Left colon (tissue), 2 donors: ENCODE data around the gene SCPEP1. TPM values are rescaled to one million over a fixed set of nuclear protein-coding genes. Genes with fewer than 3 reads are reported as not detected.
"Not testable (repeated sequence)": the region's sequence is repeated elsewhere in the genome, so short reads cannot be mapped to it uniquely, and the experiment has no call there.

Experiments
- ATAC-seq: fragments of 200-7000 bp; cut with Tn5 transposase; one replicate; pipeline ENCODE4 v1.9.1; 2020; ENCODE audit warnings: mild to moderate bottlenecking, moderate library complexity
- DNase-seq, 2 donors: peaks; one replicate each; pipeline ENCODE4 v3.0.0-alpha.2; 2020
- intact Hi-C, 2 donors: fragments of 100-400 bp; cut with DNase I in 1 of 2; cut with micrococcal nuclease in 1 of 2; formaldehyde crosslinking; loops; one replicate each; pipeline versions ENCODE4 v1.11.2 to v1.14.0; 2022; cut with DNase I, micrococcal nuclease
- long read RNA-seq: library from polyadenylated mRNA; unstranded; transcript quantifications from one replicate; pipeline ENCODE4 v2.0.0, GENCODE V29; 2021
- total RNA-seq, 2 donors: library from RNA; stranded (reverse); fragmentation: NEBNext Ultra II Directional; extraction: Animal tissue kit (Norgen Biotek cat#: 25700); gene quantifications; one replicate each; pipeline ENCODE4 v1.2.1, GENCODE V29; 2021
- donor health status: DM: no; HTN: no; CAD: no.
- donor health status: DM: yes; HTN: yes; CAD: no.

The SCPEP1 gene, protein sequence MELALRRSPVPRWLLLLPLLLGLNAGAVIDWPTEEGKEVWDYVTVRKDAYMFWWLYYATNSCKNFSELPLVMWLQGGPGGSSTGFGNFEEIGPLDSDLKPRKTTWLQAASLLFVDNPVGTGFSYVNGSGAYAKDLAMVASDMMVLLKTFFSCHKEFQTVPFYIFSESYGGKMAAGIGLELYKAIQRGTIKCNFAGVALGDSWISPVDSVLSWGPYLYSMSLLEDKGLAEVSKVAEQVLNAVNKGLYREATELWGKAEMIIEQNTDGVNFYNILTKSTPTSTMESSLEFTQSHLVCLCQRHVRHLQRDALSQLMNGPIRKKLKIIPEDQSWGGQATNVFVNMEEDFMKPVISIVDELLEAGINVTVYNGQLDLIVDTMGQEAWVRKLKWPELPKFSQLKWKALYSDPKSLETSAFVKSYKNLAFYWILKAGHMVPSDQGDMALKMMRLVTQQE
- total RNA-seq = 10 to 100 TPM; 15.3 to 30.9 TPM
- long read RNA-seq, transcript SCPEP1-201 (13 exons, 1,942 nt) = major isoform, 33 of 35 reads
- long read RNA-seq, partial matches to known transcripts = 0 of 35 reads
- long read RNA-seq, other reads (novel, unspliced or antisense) = 2 of 35 reads

DNA sequence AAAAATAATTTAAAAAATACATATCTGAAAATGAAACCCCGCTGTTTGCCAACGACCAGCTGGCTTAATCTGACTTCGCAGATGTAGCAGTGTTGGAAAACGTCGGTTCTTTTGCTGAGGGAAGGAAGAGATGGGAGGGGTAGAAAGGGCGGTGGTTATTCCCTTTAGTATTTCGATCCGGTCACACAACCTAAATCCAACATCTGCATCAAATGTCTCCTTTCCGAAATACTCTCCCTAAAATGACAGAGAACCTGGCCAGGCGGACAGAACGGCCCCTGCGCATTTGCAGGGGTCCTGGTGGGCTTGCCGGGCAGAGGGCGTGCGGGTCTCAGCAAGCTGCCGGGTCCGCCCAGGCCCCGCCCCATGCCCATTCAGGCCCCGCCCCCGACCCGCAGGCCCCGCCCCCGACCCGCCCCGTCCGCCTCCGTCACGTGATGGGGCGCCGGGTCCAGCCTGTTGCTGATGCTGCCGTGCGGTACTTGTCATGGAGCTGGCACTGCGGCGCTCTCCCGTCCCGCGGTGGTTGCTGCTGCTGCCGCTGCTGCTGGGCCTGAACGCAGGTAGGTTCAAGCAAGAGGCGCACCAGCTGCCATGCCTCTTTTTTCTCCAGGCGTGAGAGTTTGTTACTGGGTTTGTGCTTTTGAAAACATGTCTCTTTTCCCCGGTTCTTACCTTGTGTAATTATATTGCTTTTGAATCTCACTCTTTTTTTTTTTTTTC, at the start of gene SCPEP1:
TSS of gene SCPEP1 (plus strand) at position 459 of the 723 bp plus-strand sequence. CDS start at position 488, 29 bp downstream.
- DNase-seq (peak; percentile 86 to 88), ATAC-seq (peak; percentile 97)
- intact Hi-C loops = no loop called here

DNA sequence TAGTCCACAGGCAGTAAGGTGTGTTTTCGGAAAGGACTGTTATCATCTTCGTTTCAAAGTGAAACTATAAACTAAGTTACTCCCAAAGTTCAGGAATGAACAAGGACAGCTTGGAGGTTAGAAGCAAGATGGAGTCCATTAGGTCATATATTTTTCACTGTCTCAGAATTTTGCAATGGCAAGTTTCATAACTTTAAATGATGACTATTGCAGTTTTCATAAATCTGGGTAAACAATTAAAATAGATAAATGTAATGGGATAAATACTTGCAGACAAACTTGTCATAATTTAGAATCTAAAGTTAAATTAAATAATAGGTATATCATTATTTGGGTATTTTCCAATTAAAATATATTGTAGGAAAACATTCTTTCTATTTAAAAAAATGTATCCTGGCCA, 49.3 kb upstream of the SCPEP1 start:
- DNase-seq = no peak
- ATAC-seq = no peak
- intact Hi-C loops = no loop called here

DNA sequence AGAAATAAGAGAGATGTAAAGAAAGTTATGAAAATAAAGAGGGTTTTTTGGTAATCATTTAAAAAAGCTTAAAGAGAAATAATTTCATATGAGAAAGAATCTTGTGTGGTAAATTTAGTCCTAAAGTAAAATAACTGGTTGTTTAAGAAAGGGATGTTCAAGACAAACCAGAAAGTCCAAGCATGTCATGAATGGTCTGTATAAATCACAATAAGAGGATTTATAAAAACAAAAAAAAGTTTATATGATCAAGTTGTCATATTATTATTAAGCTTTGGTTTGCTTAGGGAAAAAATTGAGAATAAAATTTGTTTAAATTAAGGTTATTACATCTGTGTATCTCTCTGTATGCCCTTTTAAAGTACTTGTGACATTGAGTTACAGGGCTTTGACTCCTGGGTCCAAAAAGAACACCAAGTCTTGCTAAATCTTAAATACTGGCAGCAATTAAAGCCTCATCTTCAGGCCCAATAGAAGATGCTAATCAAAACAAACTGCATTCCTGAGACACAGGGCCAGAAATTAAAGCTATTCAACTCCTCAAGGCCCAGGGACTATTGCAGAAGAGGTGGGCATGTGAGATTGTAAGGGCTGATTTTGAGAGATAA, 48.5 kb upstream of the SCPEP1 start:
- ATAC-seq (no peak), DNase-seq (no peak)
- intact Hi-C loops = no loop called here

DNA sequence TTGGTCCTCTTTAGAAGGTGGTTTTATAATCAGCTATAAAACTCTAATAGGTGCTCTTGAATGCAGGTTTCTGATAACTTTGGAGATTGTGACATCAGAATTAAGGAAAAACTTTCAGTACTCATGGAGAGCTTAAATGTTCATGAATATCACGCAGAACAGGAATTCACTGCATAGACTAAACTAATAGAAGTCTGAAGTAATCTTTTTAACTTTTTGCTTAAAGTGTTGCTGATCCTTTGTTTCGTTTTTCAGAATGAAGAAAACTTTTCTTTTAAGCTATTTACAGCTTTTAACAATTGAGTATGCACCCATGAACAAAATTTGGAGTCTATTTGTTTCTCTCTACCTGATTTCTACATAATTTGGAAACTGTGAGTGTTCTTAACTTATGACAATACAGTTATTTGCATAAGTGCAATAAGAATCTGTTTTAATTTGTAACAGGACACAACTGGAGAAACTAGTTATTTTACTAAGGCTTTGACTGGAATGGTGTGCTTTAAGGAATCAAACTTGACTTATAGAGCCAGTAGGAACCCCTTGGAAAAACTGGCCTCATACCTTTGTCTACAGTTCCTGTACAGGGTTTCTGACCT, 47.1 kb upstream of the SCPEP1 start:
- ATAC-seq = no peak
- intact Hi-C loops = no loop called here
- no peak for DNase-seq

DNA sequence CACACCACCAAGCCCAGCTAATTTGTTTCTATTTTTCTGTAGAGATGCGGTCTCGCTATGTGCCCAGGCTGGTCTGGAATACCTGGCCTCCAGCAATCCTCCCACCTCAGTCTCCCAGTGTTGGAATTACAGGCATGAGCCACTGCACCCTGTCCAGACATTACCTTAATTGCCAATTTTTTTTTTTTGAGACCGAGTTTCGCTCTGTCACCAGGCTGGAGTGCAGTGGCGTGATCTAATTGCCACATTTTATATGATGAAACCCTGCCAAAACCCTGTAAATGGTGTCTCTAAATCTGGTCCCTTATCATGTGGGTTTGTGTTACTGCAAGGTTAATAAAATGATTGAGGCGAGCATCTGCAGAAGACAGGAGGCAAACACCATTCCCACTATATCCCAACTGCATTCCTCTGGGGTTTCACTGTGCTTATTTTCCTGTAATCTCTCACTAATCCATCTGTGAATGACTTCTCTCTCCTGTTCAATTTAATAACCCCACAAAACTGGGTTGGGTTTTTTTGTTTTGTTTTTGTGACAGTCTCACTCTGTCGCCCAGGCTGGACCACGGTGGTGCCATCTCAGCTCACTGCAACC, 44.7 kb upstream of the SCPEP1 start:
- no peak for DNase-seq
- intact Hi-C loops = no loop called here
- no peak for ATAC-seq

GRCh38 chr17:56933868-56934267, 44.1 kb upstream of the SCPEP1 start:
- intact Hi-C loops = no loop called here
- ATAC-seq (no peak), DNase-seq (no peak)

DNA sequence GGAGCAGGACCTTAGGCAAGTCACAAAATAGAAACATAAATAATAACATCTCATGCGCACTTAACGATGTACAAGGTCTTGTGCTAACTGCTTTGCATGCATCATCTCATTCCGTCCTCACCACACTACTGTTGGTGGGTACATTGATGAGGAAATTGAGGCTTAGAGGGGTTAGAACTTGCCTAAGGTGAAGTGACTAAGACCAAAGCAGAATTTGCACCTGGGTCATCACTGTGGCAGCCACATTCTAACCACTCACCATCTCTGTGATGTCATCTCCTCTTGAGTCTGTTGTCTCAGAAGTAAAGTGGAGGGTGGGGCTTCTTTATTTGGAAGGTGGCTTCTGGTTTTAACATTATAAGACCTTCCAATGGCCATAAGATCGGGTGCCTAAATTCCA, 43.7 kb upstream of the SCPEP1 start:
- intact Hi-C loops = no loop called here
- ATAC-seq (no peak), DNase-seq (no peak)

DNA sequence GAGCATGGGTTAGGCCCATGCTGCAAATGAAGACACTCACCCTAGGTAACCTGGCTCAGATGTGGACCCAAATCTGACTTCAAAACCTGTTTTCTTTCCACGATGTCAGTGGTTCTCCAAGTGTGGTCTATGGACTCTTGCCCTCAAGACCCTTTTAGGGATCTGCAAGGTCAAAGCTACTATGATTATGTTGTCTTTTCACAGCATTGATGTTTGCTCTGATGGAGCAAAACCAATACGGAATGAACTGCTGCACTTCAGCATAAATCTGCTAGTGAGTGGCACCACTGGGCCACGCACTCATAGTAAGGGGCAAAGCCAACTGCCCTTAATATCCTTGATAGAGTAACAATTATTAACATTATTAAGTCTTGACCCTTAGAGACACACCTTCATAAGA, 42.5 kb upstream of the SCPEP1 start:
- DNase-seq (no peak), ATAC-seq (no peak)
- intact Hi-C loops = loop anchor here in 1 of 2 donors (5.0 kb wide), 1 partner anchor 118 kb away; no protein-coding TSS in a partner anchor

- no peak for DNase-seq
- ATAC-seq = no peak
- intact Hi-C loops = loop anchor here in 1 of 2 donors (5.0 kb wide), 1 partner anchor 120 kb away; no protein-coding TSS in a partner anchor
Observed at GRCh38 chr17:56936697-56937322, 41.1 kb upstream of the SCPEP1 start.

- intact Hi-C loops = loop anchor here in 1 of 2 donors (5.0 kb wide), 1 partner anchor 120 kb away; no protein-coding TSS in a partner anchor
- DNase-seq (no peak), ATAC-seq (no peak)
Observed at GRCh38 chr17:56937687-56938086, 40.2 kb upstream of the SCPEP1 start.

DNA sequence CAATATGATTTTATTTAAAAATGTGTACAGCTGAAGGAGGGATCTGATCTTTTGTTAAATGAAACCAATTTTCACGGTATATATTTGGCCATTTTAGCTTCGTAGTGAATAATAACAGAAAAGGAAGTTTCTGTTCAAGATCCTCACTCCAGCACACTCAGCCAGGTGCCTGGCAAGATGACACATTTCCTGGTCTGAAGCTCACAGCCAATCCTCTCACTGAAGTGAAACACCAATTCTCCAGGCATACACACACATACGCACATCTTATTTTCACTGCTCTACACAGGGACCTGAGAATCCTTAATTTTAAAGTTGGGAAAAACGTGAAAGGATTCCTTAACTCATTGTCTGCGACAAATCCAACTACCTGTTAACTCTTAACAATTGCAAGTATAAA, 39.7 kb upstream of the SCPEP1 start:
- not testable (repeated sequence) for DNase-seq, ATAC-seq
- intact Hi-C loops = loop anchor here in 1 of 2 donors (5.0 kb wide), 1 partner anchor 121 kb away; no protein-coding TSS in a partner anchor

DNA sequence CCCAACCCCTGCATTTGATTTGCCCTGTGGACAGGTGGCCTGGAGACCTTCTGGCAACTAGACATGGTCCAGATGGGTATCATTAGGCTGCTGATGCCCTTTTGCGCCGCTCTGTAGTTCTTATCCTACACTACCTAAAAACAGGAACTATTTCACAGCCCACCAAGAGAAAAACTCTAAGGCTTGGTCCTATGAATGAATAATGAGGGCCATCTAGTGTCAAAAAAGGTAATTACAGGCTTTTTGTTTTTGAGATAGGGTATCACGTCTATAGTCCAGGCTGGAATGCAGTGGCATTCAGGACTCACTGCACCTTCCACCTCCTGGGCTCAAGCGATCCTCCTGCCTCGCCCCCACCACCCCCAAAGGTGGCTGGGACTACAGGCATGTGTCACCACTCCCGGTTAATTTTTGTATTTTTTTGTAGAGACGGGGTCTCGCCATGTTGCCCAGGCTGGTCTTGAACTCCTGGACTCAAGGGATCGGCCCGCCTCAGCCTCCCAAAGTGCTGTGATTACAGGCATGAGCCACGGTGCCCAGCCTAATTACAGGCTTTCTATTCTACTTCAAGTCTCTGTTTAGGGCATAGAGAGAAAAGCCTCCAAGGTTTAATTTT, 38.0 kb upstream of the SCPEP1 start:
- DNase-seq = no peak
- intact Hi-C loops = loop anchor here (5.0 to 10.0 kb wide), 3 partner anchors 43 to 123 kb away; no protein-coding TSS in a partner anchor
- peak; percentile 66 for ATAC-seq

DNA sequence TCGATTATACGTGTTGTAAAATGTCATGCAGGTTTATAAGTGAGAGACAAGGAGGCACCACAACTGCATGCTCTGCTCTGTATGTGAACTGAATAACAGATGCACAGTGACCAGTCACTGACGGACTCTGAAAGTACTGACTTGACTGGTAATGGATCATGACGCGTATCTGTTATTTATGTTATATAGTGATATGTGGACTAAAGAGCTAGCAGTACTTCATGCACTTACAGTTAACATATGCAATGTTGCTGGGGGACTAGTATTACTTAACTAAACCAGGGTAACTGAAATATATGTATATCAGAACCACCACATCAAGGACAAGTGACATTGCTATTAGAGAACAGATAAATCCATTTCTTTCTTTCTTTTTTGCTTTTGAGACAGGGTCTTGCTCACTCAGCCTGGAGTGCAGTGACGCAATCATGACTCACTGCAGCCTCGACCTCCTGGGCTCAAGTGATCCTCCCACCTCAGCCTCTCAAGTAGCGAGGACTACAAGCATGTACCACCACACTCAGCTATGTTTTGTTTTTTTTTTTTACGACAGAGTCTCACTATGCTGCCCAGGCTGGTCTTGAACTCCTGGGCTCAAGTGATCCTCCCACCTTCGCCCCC, 34.3 kb upstream of the SCPEP1 start:
- ATAC-seq (no peak), DNase-seq (no peak)
- intact Hi-C loops = loop anchor here (5.0 to 10.0 kb wide), 2 partner anchors 46 to 119 kb away; no protein-coding TSS in a partner anchor

DNA sequence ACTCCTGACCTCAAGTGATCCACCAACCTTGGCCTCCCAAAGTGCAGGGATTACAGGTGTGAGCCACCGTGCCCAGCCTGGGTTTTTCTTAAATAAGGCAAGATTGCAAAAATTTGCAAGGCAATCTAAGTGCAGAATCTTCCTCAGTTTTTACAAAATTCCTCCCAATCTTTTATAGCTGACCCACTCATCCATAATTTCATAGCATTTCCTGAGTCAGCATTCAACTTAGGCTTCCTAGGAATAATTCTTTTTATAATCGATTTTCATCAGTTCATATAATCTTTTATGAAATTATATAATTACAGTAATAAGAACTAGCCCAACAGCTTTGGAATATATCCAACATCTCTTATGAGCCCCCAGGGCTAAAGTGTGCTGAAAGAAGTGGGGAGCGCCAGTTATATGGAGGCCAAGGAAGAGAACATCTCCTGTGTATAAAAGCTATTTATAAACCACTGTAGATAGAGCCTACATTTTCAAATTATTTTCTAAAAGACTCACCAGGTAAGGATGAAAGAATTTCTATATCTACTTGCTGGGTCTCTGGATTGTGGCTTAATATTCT, 31.9 kb upstream of the SCPEP1 start:
- intact Hi-C loops = loop anchor here in 1 of 2 donors (10.0 kb wide), 1 partner anchor 121 kb away; no protein-coding TSS in a partner anchor
- DNase-seq (no peak), ATAC-seq (no peak)

DNA sequence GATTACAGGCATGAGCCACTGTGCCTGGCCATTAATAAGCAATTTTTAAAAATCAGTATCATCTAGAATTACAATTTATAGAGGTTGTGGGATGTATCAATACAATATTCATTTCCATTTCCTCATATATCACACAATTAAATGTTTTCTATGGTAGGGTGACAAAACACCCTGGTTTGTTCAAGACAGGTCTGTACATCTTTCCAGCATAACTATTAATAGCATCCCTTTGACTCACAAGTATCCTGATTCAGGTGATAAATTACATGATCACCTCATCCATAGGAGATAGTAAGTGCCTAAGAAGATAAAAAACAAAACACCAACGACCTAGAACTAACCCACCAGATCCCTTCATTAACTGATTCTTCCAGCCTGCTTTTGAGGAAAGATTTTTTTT, 30.2 kb upstream of the SCPEP1 start:
- intact Hi-C loops = loop anchor here in 1 of 2 donors (10.0 kb wide), 1 partner anchor 123 kb away; no protein-coding TSS in a partner anchor
- DNase-seq (no peak), ATAC-seq (no peak)

DNA sequence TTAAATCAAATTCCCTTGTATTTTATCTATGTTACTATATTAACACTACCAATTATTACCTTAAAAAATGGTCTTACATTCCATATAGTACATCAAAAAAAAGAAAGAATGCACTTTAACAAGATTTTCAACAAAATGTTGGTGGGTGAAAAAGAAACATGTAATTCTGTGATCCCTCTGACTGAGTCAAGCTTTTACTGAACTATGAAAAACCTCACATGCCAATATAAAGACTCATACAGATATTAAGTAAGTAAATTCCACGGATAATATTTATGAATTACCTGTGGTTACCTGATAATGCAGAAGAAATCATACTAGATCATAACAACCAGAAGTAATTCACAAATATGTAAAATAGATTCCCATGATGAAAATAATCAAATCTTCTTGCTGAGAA, 29.4 kb upstream of the SCPEP1 start:
- ATAC-seq (no peak), DNase-seq (no peak)
- intact Hi-C loops = loop anchor here in 1 of 2 donors (10.0 kb wide), 1 partner anchor 124 kb away; no protein-coding TSS in a partner anchor
